HG03135 (cell line): ENCODE measurements around the gene SEMA3F.
"Not testable (repeated sequence)": the region's sequence is repeated elsewhere in the genome, so short reads cannot be mapped to it uniquely, and the experiment has no call there.

Experiments used
- ATAC-seq: cut with Tn5 transposase; IDR thresholded peaks from one replicate; pipeline ENCODE4 v1.9.1; 2021; ENCODE audit warnings: mild to moderate bottlenecking, moderate library complexity; ENCODE audit not compliant: unreplicated experiment

The SEMA3F gene

DNA sequence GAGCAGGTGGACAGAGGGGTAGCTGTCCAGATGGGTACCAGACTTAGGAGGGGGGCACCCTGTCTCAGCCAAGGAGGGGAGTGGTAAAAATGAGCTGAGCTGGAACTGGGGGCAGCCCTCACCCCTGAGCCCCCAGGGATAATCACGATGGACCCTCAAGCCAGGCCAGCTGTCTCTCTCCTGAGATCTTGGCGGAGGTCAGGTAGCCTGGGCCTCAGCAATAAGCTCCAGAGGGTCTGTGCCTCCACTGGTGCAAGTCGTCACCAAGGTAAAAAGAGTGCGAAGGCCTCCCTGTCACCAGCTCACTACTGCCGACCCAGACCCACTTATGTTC, 55.0 kb downstream of the SEMA3F start:
- ATAC-seq: no peak

DNA sequence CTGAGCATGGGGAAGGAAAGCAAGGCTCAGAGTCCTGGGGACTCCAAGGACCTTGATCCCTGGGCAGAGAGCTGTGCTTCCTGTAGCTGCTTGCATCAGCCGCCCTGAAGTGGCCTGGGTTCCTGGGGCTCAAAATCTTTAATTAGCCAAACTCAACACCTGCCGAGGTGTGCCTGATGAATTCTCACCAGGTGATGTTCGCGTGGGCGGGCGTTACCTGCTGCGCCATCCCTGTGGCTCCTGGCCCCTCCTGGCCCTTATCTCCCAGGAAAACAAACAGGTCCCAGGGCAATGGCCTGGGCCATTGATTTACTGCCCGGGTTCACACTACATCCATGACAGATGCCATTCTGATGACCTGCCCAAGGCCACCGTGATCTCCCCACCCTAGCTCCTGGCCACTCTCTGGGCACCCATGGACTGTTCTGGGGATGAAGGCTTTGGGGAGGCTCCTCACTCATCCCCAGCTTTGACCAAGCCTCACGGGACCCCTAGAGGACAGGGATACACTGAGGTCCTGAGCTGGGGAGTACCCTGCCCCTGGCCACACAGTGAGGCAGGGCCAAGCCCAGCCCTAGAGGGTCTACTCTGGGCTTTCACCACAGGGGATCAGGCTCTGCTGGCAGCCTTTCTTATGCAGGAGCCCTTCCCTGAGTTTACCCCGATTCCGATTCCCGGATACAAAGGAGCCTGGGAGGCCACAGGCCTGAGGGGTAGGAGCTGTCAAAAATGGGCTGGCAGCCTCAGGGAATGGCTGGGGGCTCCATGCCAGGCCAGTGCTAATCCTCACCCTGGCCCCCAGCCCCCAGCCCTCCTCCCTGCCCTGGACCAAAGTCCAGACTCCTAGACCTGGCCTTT, 55.6 kb downstream of the SEMA3F start:
- no peak for ATAC-seq

- not testable (repeated sequence) for ATAC-seq
Measured at GRCh38 chr3:50211368-50211717, 56.2 kb downstream of the SEMA3F start.

DNA sequence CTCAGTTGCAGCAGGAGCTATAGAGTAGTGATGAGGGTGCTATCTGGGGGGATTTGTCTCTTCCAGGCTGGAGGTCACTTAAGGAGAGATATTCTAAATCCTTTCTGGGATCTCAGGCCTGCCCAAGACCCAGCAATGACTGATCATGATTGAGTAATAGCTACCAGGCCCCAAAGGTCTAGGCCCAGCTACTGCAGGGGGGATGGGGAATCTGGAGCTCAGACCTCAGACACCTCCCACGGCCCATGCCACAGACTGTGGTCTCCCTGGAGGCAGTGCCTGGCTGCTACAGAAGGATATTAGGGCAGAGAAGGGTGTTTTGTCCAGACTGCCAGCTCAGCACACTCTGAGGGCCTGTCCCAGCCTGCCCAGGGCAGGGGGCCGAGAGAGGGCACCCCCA, 56.8 kb downstream of the SEMA3F start:
- no peak for ATAC-seq

GRCh38 chr3:50212502-50212901, 57.4 kb downstream of the SEMA3F start:
- ATAC-seq: no peak

DNA sequence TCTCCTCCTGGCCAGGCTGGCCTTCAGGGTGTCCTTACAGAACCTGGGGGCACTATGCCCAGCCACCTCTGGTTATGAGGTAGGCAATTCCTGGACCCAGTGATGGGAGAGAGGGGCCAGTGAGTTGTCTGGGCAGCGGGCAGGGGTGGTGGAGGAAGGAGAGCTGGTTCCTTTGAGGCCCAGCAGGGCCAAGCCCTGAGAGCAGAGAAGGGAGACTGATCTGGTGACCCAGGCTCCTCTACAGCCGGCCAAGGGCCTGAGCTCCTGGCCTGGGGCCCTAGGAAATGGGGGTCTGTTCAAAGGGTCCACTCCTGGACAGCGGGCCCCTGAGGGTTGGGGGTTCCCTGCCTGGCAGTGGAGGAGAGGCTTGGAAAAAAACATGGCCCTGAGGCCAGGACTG, 57.8 kb downstream of the SEMA3F start:
- ATAC-seq: no peak

DNA sequence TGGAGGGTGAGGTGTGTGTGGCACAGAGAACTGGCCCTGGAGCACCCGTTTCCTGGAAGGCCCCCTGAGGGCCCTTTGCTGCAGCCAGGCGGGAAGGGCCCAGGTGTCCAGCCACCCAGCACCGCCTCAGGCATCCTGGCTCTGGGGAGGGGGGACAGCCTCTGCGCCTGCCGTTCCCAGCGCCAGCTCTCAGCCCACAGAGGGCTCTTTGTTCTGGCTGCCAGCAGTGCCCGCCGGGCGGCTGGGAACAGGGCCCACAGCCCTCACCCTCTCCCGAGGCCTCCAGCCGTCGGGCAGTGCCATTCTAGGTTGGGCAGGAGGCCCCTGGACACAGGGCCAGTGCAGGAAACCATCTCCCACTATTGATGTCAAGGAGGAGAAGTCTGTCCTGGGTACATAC, 58.2 kb downstream of the SEMA3F start:
- ATAC-seq: no peak

DNA sequence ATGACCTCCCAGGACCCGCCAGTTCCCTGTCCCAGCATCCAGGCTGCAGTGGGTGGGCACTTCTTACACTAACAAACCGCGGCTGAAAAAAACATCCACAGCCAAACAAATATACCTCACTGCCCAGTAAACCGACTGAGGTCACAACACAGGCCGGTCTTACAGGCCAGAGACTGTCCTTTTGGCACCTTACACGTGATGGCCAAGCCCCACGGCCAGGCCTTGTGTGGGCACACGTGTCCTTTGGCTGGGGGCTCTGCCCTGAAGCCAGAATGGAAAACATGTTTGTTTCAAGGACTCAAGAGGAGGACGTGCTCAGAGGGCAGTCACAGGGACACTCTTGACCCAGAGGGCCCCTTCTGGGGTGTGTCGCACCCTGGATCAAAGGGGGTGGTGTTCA, 59.7 kb downstream of the SEMA3F start:
- ATAC-seq: no peak

GRCh38 chr3:50215529-50215928, 60.4 kb downstream of the SEMA3F start:
- ATAC-seq: no peak

- no peak for ATAC-seq
Measured at GRCh38 chr3:50217681-50218080, 62.6 kb downstream of the SEMA3F start.

GRCh38 chr3:50218448-50218847, 63.3 kb downstream of the SEMA3F start:
- ATAC-seq: no peak

DNA sequence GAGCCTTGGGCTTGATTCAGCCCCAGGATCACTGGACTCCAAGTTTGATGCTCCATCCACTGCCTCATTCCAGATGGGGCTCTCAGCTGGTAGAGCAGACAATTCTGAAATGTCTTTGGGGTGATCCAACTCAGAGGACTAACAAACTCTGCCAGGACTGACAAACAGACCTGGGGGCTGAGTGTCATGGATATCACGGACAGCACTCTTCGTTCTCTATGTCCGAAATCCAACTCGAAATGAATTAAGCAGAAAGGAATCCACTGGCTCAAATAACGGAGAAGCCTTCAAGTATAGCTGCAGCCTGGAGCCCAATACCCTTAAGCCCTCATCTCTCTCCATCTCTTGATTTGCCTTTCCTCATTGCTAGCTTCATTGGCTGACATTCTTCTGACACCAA, 64.2 kb downstream of the SEMA3F start:
- ATAC-seq: no peak

DNA sequence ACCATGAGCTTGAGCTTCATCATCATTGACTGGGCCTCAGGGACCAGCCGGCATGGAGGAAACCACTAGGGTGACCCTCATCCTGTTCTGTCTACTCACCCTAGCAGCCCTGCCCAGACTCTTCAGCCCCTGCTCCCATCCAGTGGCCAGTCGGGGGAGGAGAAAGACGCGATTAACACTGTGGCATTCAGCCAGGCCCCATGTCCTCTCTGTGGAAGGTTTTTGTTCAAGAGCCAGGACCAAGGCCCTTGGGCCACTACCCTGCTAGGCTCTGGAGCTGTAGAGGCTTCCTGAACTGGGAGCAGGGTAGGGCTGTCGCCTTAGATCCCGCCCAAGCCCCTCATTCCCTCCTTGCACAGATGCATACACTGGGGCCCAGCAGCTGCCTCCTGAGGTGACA, 65.0 kb downstream of the SEMA3F start:
- no peak for ATAC-seq

DNA sequence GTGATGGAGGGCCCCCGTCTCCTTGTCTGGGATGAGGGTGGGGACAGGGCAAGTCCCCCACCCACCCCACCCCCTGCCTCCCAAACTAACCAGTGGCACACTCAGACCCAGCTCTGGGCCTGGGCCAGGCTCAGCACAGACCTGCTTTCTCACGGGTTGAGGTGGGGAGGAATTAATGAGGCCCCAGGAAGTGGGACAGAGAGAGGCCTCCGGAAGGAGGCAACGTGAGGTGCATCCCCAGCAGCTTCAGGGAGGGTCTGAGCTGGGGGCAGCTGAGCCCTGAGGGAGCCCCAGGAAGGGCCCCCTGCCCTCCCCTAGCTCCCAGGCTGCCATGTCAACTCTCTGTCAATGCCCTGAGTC, 65.9 kb downstream of the SEMA3F start:
- no peak for ATAC-seq

DNA sequence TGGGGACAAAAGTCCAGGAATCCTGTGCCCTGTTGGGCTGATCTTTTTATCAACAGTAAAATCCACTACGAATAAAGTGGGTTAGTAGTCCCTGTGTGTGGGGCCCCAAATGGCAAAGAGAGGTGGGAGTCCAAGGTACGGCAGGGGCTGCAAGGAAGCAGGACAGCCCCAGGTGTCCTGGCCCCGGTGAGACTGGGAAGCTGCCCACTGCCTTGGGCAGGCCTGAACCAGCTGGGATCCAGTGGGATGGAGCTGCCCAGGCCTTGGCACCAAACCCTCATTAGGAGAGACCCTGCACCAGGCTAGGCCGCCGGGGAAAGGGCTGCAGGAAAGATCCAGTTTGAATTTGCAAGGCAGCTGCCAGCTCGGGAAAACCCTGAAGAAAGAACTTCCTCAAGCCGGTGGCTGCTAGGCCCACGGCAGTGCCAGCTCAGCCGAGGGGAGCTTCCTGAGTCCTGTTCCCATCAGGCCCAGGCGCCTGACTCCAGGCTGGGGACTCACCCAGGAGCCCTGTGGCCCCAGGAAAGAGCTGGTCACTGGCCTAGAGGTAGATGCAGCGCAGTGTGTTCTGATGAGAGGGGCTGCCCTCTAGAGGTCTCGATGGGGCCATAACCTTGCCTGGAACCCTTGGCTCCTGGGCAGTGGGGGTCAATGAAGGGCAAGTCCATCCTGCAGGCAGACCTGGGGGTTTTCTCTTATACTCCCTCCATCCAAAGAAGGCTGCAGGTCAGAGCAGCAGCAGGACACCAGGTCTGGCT, 66.5 kb downstream of the SEMA3F start:
- ATAC-seq: no peak

DNA sequence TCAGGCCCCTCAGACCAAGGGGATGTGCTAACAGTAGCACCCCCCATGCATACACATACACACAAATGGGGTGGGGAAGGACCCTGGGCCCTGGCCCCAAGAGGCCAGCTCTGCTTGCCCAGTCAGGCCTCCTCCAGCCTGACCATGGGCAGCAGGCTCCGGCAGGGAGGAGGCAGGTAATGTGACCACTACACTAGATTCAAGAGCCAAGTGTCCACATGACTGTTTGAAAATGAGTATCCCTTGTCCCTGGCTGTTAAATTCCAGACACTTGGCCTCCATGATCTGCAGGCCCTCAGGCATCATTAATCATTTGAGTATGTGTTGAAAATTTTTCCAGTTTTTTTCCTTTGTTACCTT, 67.0 kb downstream of the SEMA3F start:
- no peak for ATAC-seq

- ATAC-seq: no peak
Measured at GRCh38 chr3:50224639-50225038, 69.5 kb downstream of the SEMA3F start.

- ATAC-seq: peak; percentile 23
Measured at GRCh38 chr3:50226888-50227389, 71.8 kb downstream of the SEMA3F start.

- peak; percentile 81 for ATAC-seq
Measured at GRCh38 chr3:50227390-50228183, 72.5 kb downstream of the SEMA3F start.

GRCh38 chr3:50228184-50228763, 73.2 kb downstream of the SEMA3F start:
- not testable (repeated sequence) for ATAC-seq

DNA sequence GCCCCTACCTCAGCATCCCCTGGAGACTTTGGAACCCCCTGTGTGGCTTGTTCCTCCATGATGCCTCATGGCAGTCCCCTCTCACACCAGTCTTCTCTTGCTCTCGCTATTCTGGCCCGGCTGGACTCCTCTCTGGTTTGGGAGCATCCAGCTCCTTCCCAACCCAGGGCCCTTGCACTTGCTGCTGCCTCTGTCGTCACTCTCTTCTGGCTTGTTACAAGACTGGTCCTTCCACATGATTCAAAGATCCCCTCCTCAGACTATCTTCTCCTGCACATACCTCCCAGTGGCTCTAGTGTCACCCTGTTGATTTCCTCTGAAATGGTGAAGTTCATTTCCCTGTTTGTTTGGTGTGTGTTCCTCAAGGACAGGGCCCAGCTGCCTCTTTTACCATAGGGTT, 74.4 kb downstream of the SEMA3F start:
- no peak for ATAC-seq
